ENCODE results near the gene IFI35. TPM values are rescaled to one million over a fixed set of nuclear protein-coding genes. Genes with fewer than 3 reads are reported as not detected.

Gene IFI35
- polyA plus RNA-seq, 1 of the 3 experiments (the other 2 are of a cell fraction) = 17.6 TPM

DNA sequence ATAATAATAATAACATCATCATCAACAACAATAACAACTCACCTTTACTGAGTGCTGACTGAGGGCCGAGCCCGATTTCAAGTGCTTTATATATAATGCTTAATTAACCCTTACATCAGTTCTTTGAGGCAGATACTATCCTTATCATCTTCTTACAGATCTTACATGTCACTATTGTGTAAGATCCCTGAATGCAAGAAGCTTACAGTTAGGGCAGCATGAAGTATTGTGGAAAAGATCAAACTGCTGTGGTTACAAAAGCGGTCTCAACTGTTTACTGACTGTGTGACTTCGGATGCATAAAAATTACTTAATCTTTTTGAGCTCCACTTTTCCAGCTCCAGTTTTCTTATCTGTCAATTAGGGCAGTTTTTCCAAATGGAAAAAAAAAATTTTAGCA is 12.3 kb downstream of the IFI35 start:
- H3K27ac ChIP-seq (ENCODE audit: low read depth in 2 of 2, low read length in 1 of 2) = peak overlapping the region in 1 of 2 experiments; percentile 85; a peak in 2 of 4 replicates
- H3K9ac ChIP-seq = no peak overlapping the region
- H3K36me3 ChIP-seq (replicated peaks in 1 of 2; ENCODE audit: control insufficient read depth in 1 of 2, insufficient read depth in 2 of 2, low read length in 1 of 2) = peaks cover 15 to 28% of the 10 kb centered on the region in 2 experiments
- H3K4me2 ChIP-seq = no peak overlapping the region
- H3K4me1 ChIP-seq (ENCODE audit: control insufficient read depth in 1 of 2, insufficient read depth in 2 of 2, low read depth in 1 of 2, low read length in 1 of 2) = peaks cover 0 to 26% of the 10 kb centered on the region in 2 experiments; a peak in 2 of 4 replicates
- no peak overlapping the region for H3K4me3 ChIP-seq (ENCODE audit: low read depth in 2 of 2, low read length in 1 of 2)
- H3K9me2 ChIP-seq = no peaks in the 10 kb centered on the region
- TF ChIP-seq NRF1 (IDR thresholded peaks at IDR 0.05; ENCODE audit: low read depth, low read length) (no peak), JUND (IDR thresholded peaks at IDR 0.05) (no peak), NFIC (IDR thresholded peaks at IDR 0.05; ENCODE audit: borderline replicate concordance) (no peak), RFX5 (IDR thresholded peaks at IDR 0.05; ENCODE audit: low read length) (no peak), FOXJ3 (CRISPR knock-in tag; IDR thresholded peaks at IDR 0.05) (no peak), FOSL2 (IDR thresholded peaks at IDR 0.05; ENCODE audit: borderline replicate concordance, low read depth) (no peak)
- TF ChIP-seq, protein P1, sequence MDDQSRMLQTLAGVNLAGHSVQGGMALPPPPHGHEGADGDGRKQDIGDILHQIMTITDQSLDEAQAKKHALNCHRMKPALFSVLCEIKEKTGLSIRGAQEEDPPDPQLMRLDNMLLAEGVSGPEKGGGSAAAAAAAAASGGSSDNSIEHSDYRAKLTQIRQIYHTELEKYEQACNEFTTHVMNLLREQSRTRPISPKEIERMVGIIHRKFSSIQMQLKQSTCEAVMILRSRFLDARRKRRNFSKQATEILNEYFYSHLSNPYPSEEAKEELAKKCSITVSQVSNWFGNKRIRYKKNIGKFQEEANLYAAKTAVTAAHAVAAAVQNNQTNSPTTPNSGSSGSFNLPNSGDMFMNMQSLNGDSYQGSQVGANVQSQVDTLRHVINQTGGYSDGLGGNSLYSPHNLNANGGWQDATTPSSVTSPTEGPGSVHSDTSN (IDR thresholded peaks at IDR 0.05) = no peak
- 91% methylated on average over 4 of the region's 4 CpGs for WGBS (ENCODE audit: low lambda C conversion rate)
- no peaks in the 10 kb centered on the region for H3K9me3 ChIP-seq
- POLR2A ChIA-PET = interaction anchor here (1.5 kb wide), 1 partner anchor 21 kb away, joined by 7 read pairs; the partner anchor contains the start of gene RPL27
- no peak overlapping the region for H2AFZ ChIP-seq (ENCODE audit: low read depth)
- H3K27me3 ChIP-seq (ENCODE audit: insufficient read depth) = no peaks in the 10 kb centered on the region
- no peak for DNase-seq
- CTCF ChIA-PET = interaction anchor here (2.4 kb wide), 1 partner anchor 20 kb away, joined by 9 read pairs; the partner anchor contains the start of gene RPL27
- no peaks in the 10 kb centered on the region for H3F3A ChIP-seq (replicated peaks; ENCODE audit: insufficient read depth)
- H4K20me1 ChIP-seq (ENCODE audit: insufficient read depth) = 0 out of 2 replicates have a peak, but pooled peaks cover 6% of the 10 kb centered on the region
- H3K79me2 ChIP-seq (ENCODE audit: insufficient read depth) = peaks cover 31% of the 10 kb centered on the region

DNA sequence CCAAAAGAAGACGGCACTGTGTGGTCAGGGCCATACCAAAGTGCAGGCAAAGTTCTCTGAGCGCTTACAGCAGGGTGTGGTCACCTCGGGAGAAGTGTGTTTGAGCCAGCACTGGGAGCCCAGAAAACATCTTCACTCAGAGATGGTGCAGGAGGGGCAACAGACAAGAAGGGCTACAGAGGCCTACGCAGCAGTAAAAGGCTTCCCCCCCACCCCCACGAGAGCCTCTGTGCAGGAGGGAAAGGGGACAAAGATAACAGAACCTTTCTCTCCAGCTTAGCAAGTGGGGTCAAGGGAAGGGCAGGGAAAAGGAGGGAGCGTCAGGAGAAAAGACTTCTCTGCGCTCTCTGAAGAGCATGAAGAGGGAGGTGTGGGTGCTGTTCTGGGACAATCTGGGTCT is 12.8 kb downstream of the IFI35 start:
- peaks cover 2% of the 10 kb centered on the region for H3F3A ChIP-seq (replicated peaks; ENCODE audit: insufficient read depth)
- 0 out of 2 replicates have a peak, but pooled peaks cover 6% of the 10 kb centered on the region for H4K20me1 ChIP-seq (ENCODE audit: insufficient read depth)
- TF ChIP-seq, protein P2, sequence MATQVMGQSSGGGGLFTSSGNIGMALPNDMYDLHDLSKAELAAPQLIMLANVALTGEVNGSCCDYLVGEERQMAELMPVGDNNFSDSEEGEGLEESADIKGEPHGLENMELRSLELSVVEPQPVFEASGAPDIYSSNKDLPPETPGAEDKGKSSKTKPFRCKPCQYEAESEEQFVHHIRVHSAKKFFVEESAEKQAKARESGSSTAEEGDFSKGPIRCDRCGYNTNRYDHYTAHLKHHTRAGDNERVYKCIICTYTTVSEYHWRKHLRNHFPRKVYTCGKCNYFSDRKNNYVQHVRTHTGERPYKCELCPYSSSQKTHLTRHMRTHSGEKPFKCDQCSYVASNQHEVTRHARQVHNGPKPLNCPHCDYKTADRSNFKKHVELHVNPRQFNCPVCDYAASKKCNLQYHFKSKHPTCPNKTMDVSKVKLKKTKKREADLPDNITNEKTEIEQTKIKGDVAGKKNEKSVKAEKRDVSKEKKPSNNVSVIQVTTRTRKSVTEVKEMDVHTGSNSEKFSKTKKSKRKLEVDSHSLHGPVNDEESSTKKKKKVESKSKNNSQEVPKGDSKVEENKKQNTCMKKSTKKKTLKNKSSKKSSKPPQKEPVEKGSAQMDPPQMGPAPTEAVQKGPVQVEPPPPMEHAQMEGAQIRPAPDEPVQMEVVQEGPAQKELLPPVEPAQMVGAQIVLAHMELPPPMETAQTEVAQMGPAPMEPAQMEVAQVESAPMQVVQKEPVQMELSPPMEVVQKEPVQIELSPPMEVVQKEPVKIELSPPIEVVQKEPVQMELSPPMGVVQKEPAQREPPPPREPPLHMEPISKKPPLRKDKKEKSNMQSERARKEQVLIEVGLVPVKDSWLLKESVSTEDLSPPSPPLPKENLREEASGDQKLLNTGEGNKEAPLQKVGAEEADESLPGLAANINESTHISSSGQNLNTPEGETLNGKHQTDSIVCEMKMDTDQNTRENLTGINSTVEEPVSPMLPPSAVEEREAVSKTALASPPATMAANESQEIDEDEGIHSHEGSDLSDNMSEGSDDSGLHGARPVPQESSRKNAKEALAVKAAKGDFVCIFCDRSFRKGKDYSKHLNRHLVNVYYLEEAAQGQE (IDR thresholded peaks at IDR 0.05; ENCODE audit: low read depth, low read length) = no peak
- TF ChIP-seq TEAD4 (IDR thresholded peaks at IDR 0.05; ENCODE audit: borderline replicate concordance, insufficient read depth) (no peak), MXI1 (IDR thresholded peaks at IDR 0.05; ENCODE audit: low read depth, low read length) (no peak), RAD21 (IDR thresholded peaks at IDR 0.05; ENCODE audit: low read length) (no peak), FOXM1 (IDR thresholded peaks at IDR 0.05; ENCODE audit: low read depth) (no peak), FOSL2 (IDR thresholded peaks at IDR 0.05; ENCODE audit: borderline replicate concordance, low read depth) (no peak), EZH2phosphoT487 (IDR thresholded peaks at IDR 0.05; ENCODE audit: borderline replicate concordance, low read depth) (no peak), GATA2 (CRISPR knock-in tag; IDR thresholded peaks at IDR 0.05) (no peak), SMC3 (IDR thresholded peaks at IDR 0.05; ENCODE audit: low read depth, low read length) (no peak)
- TF ChIP-seq, protein P3, sequence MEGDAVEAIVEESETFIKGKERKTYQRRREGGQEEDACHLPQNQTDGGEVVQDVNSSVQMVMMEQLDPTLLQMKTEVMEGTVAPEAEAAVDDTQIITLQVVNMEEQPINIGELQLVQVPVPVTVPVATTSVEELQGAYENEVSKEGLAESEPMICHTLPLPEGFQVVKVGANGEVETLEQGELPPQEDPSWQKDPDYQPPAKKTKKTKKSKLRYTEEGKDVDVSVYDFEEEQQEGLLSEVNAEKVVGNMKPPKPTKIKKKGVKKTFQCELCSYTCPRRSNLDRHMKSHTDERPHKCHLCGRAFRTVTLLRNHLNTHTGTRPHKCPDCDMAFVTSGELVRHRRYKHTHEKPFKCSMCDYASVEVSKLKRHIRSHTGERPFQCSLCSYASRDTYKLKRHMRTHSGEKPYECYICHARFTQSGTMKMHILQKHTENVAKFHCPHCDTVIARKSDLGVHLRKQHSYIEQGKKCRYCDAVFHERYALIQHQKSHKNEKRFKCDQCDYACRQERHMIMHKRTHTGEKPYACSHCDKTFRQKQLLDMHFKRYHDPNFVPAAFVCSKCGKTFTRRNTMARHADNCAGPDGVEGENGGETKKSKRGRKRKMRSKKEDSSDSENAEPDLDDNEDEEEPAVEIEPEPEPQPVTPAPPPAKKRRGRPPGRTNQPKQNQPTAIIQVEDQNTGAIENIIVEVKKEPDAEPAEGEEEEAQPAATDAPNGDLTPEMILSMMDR (IDR thresholded peaks at IDR 0.05) = no peak
- TF ChIP-seq, protein P4, sequence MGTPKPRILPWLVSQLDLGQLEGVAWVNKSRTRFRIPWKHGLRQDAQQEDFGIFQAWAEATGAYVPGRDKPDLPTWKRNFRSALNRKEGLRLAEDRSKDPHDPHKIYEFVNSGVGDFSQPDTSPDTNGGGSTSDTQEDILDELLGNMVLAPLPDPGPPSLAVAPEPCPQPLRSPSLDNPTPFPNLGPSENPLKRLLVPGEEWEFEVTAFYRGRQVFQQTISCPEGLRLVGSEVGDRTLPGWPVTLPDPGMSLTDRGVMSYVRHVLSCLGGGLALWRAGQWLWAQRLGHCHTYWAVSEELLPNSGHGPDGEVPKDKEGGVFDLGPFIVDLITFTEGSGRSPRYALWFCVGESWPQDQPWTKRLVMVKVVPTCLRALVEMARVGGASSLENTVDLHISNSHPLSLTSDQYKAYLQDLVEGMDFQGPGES (IDR thresholded peaks at IDR 0.05; ENCODE audit: low read depth, low read length) = no peak
- H2AFZ ChIP-seq (ENCODE audit: low read depth) = no peak overlapping the region
- H3K27me3 ChIP-seq (ENCODE audit: insufficient read depth) = no peaks in the 10 kb centered on the region
- ChIA-PET POLR2A (interaction anchor here (1.5 kb wide), 1 partner anchor 21 kb away, joined by 7 read pairs; the partner anchor contains the start of gene RPL27), CTCF (interaction anchor here (2.4 kb wide), 1 partner anchor 21 kb away, joined by 9 read pairs; the partner anchor contains the start of gene RPL27)
- no peak overlapping the region for H3K9ac ChIP-seq
- H3K36me3 ChIP-seq (replicated peaks in 1 of 2; ENCODE audit: control insufficient read depth in 1 of 2, insufficient read depth in 2 of 2, low read length in 1 of 2) = peaks cover 15 to 26% of the 10 kb centered on the region in 2 experiments
- H3K9me3 ChIP-seq = no peaks in the 10 kb centered on the region
- peaks cover 31% of the 10 kb centered on the region for H3K79me2 ChIP-seq (ENCODE audit: insufficient read depth)
- H3K4me1 ChIP-seq (ENCODE audit: control insufficient read depth in 1 of 2, insufficient read depth in 2 of 2, low read depth in 1 of 2, low read length in 1 of 2) = peaks cover 0 to 26% of the 10 kb centered on the region in 2 experiments; a peak in 2 of 4 replicates
- WGBS (ENCODE audit: low lambda C conversion rate) = 76% methylated on average over 7 of the region's 7 CpGs
- peak overlapping the region; percentile 98; the same call in 1 of the 2 replicates for H3K4me2 ChIP-seq
- no peak for DNase-seq
- H3K9me2 ChIP-seq = no peaks in the 10 kb centered on the region
- peak overlapping the region in 1 of 2 experiments; percentile 20; a peak in 1 of 4 replicates for H3K27ac ChIP-seq (ENCODE audit: low read depth in 2 of 2, low read length in 1 of 2)
- no peak overlapping the region for H3K4me3 ChIP-seq (ENCODE audit: low read depth in 2 of 2, low read length in 1 of 2)

Measured in SK-N-SH (cell line).